Measurements from ENCODE around the gene CANX. TPM values are rescaled to one million over a fixed set of nuclear protein-coding genes. Genes with fewer than 3 reads are reported as not detected.
A peak's percentile ranks its signal among the peaks of the same experiment; 100 is the strongest.
"Not testable (repeated sequence)": the region's sequence is repeated elsewhere in the genome, so short reads cannot be mapped to it uniquely, and the experiment has no call there.

CANX gene
- total RNA-seq, 1 donor, result 645 TPM

DNA sequence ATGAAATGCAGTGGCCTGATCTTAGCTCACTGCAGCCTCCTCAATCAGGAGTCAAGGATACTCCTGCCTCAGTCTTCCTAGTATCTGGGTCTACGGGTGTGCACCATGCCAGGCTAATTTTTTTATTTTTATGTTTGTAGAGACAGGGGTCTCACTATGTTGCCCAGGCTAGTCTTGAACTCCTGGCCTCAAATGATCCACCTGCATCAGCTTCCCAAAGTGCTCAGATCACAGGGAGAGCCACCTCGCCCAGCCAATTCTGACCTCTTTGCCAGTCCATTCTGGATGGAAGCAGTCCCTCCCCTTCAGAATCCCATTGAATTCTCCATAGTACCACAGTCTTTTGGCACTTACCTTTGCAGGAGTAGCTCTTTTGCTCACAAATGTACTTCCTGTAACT lies 1.7 kb upstream of the CANX start:
- no peak for TF ChIP-seq CTCF (IDR thresholded peaks at IDR 0.05; ENCODE audit: insufficient read depth, low read length)
- no peak for DNase-seq (ENCODE audit: low read depth)
- no peak overlapping the region for H3K4me3 ChIP-seq (ENCODE audit: low read depth, low read length)

DNA sequence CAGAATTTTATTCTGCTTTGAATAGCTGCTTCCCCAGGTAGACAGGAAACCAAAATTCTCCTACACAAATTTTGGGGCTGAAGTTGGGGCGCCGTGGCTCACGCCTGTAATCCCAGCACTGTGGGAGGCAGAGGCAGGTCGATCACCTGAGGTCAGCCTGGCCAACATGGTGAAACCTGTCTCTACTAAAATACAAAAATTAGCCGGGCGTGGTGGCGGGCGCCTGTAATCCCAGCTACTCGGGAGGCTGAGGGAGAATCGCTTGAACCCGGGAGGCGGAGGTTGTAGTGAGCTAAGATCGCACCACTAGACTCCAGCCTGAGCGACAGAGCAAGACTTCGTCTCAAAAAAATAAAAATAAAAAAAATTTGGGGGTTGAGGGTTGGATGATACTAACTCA lies 1.2 kb upstream of the CANX start:
- peak overlapping the region; percentile 78 for H3K4me3 ChIP-seq (ENCODE audit: low read depth, low read length)
- not testable (repeated sequence) for DNase-seq (ENCODE audit: low read depth)

DNA sequence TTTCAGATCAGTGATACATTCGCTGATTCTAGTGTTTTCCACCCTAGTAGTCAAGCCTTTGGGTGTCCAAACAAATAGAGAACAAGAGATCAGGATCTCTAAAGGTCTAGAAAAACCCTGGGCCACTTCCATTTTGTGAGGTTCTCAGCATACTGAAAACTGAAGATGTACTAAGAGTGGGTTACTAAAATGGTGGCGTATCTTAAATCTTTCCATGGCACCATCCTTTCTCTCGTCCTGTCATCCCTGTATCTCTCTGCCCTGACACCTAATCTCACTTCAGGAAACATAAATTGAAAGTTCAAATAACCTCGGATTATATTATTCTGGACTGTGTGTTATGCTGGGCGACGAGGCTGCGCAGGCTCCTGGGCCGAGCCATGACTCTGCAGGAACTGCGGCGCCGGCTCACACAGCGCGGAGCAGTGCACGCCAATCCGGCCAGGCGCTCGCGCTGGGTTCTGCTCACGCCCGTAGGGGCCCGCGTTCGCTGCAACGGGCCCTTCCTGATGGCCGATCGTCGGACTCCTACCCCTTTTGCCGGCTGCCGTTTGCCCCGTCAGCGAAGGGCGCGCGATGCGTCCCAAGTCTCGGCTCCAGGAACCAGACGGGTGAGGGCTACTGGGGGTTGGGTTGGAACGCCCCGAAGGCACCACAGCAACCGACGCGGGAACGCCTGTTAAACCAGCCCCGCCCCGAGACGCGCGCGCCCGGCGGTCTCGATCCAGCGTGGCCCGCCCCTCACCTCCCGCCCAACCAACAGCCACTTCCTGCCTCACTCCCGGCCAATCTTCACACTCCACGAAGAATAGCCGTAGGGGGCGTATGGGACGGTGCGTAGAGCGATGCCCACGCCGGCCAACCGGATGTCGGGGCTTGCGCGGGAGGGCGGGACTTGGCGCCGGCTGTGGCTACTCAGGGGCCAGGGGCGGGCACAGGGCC lies 503 bp upstream of the CANX start:
- peak overlapping the region; percentile 97 for H3K4me3 ChIP-seq (ENCODE audit: low read depth, low read length)
- TF ChIP-seq CTCF (IDR thresholded peaks at IDR 0.05; ENCODE audit: insufficient read depth, low read length), result no peak
- peak; percentile 99 for DNase-seq (ENCODE audit: low read depth)

DNA sequence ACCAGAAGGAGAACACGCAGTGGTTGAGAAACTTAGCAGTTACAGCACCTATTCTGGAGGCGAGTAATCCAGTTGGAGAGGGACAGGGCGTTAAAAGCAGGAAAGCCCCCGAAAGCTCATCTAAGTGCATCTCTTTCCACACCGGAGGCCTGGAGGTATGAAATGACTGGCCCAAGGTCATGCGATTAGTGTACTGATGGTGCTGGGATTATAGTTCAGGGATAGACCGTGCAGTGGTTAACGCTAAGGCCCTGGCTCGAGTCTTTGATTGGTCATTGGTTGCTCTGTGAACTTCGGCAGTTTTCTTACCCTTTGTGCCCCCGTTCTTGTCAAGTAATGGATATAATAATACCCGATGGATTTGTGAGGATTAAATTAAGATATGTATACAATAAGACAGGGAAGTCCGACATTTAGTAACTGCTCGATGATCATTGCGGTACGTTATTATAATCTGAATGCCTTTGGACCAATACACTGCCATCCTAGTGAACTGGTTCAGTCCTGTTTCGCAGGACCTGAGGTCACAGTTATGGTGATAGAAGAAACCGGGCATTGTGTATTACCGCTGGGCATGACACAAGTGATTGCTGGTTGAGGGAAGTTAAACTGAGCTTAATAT lies 960 bp downstream of the CANX start:
- H3K4me3 ChIP-seq (ENCODE audit: low read depth, low read length), result peak overlapping the region; percentile 97
- peak; percentile 40 for DNase-seq (ENCODE audit: low read depth)
- TF ChIP-seq CTCF (IDR thresholded peaks at IDR 0.05; ENCODE audit: insufficient read depth, low read length), result no peak

- H3K4me3 ChIP-seq (ENCODE audit: low read depth, low read length), result peak overlapping the region; percentile 97
- no peak for TF ChIP-seq CTCF (IDR thresholded peaks at IDR 0.05; ENCODE audit: insufficient read depth, low read length)
- peak; percentile 14 for DNase-seq (ENCODE audit: low read depth)
Measured at GRCh38 chr5:179700401-179700918, 1.7 kb downstream of the CANX start.

GRCh38 chr5:179716286-179716685 lies 17.5 kb downstream of the CANX start:
- TF ChIP-seq CTCF (IDR thresholded peaks at IDR 0.05; ENCODE audit: insufficient read depth, low read length), result no peak
- no peak overlapping the region for H3K4me3 ChIP-seq (ENCODE audit: low read depth, low read length)
- no peak for DNase-seq (ENCODE audit: low read depth)

DNA sequence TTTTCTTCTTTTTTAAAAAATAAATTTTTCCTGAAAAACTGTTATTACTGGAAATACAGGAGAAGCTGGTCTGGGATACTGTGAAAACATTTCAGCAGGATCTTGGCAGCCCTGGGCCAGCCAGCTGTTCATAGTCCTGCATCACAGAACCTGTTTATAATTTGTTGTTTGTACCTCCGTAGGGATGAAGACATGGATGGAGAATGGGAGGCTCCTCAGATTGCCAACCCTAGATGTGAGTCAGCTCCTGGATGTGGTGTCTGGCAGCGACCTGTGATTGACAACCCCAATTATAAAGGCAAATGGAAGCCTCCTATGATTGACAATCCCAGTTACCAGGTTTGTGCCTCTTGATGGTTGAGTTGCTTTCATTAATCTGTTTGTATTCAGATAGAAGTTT lies 21.5 kb downstream of the CANX start:
- DNase-seq (ENCODE audit: low read depth), result no peak
- no peak overlapping the region for H3K4me3 ChIP-seq (ENCODE audit: low read depth, low read length)
- no peak for TF ChIP-seq CTCF (IDR thresholded peaks at IDR 0.05; ENCODE audit: insufficient read depth, low read length)
